Neural cell (in vitro differentiated cells): ENCODE results near the gene PPL. TPM values are rescaled to one million over a fixed set of nuclear protein-coding genes. Genes with fewer than 3 reads are reported as not detected.

Experiments
- H2AFZ ChIP-seq: fragments of 200-600, 300-800 bp; sonication (generic), shearing (Covaris generic); 2 replicates; pipeline ENCODE4 v1.6.0; 2014; ENCODE audit warnings: low read depth, mild to moderate bottlenecking, antibody characterized with exemption, low read length, moderate library complexity
- H3F3A ChIP-seq: fragments of 200-600 bp; shearing (Covaris generic); 2 replicates; pipeline ENCODE4 v1.6.1; 2016; ENCODE audit warnings: mild to moderate bottlenecking, moderate library complexity, mixed read lengths, antibody characterized with exemption, low read length; ENCODE audit not compliant: insufficient read depth, poor library complexity, severe bottlenecking
- H3K27ac ChIP-seq: fragments of 200-600, 300-800 bp; sonication (generic), shearing (Covaris generic); 2 replicates; pipeline ENCODE4 v1.5.1; 2014; ENCODE audit warnings: mild to moderate bottlenecking, low read length, moderate library complexity
- H3K27me3 ChIP-seq: fragments of 300-800, 200-600 bp; sonication (generic), shearing (Covaris generic); 2 replicates; pipeline ENCODE4 v1.6.0; 2014; ENCODE audit warnings: mild to moderate bottlenecking, low read depth, low read length, moderate library complexity; ENCODE audit not compliant: insufficient read depth
- H3K36me3 ChIP-seq: fragments of 300-800, 200-600 bp; sonication (generic), shearing (Covaris generic); 2 replicates; pipeline ENCODE4 v1.5.1; 2014; ENCODE audit warnings: mild to moderate bottlenecking, antibody characterized with exemption, low read length, moderate library complexity; ENCODE audit not compliant: insufficient read depth
- H3K4me2 ChIP-seq: fragments of 300-800, 200-600 bp; sonication (generic), shearing (Covaris generic); 2 replicates; pipeline ENCODE4 v1.6.0; 2014; ENCODE audit warnings: mild to moderate bottlenecking, low read length
- H3K4me3 ChIP-seq: fragments of 300-800, 200-600 bp; sonication (generic), shearing (Covaris generic); 2 replicates; pipeline ENCODE4 v1.5.1; 2014; ENCODE audit warnings: mild to moderate bottlenecking, low read length, moderate library complexity
- H3K79me2 ChIP-seq: fragments of 200-600 bp; shearing (Covaris generic); replicated peaks from 2 replicates; pipeline ENCODE4 v1.6.0; 2014; ENCODE audit warnings: mild to moderate bottlenecking, low read length, moderate library complexity; ENCODE audit not compliant: insufficient read depth
- H3K9ac ChIP-seq: fragments of 300-800, 200-600 bp; sonication (generic), shearing (Covaris generic); 2 replicates; pipeline ENCODE4 v1.6.1; 2016; ENCODE audit warnings: mild to moderate bottlenecking, low read length, mixed read lengths
- H3K9me2 ChIP-seq: fragments of 200-600 bp; shearing (Covaris generic); 2 replicates; pipeline ENCODE4 v1.6.1; 2016; ENCODE audit warnings: mild to moderate bottlenecking, low read length, mixed read lengths; ENCODE audit not compliant: insufficient read depth
- H3K9me3 ChIP-seq: fragments of 200-600, 300-800 bp; sonication (generic), shearing (Covaris generic); 2 replicates; pipeline ENCODE4 v1.6.1; 2016; ENCODE audit warnings: mild to moderate bottlenecking, mixed run types, low read length, moderate library complexity, mixed read lengths
- H4K20me1 ChIP-seq: fragments of 200-600 bp; shearing (Covaris generic); 2 replicates; pipeline ENCODE4 v1.6.1; 2016; ENCODE audit warnings: mild to moderate bottlenecking, mixed run types; ENCODE audit not compliant: insufficient read depth
- EP300 ChIP-seq: fragments of 450-650 bp; conservative IDR thresholded peaks from 2 replicates; pipeline ENCODE4 v1.6.1; 2014; ENCODE audit warnings: antibody characterized with exemption, mild to moderate bottlenecking, moderate library complexity; ENCODE audit not compliant: poor library complexity, severe bottlenecking
- EZH2 ChIP-seq: fragments of 200-600, 300-800 bp; shearing (Covaris generic), sonication (generic); IDR thresholded peaks from 2 replicates; pipeline ENCODE4 v1.6.1; 2014; ENCODE audit warnings: antibody characterized with exemption, low read length, borderline replicate concordance, mild to moderate bottlenecking; ENCODE audit not compliant: insufficient read depth, poor library complexity, severe bottlenecking
- MXI1 ChIP-seq: fragments of 450-650 bp; conservative IDR thresholded peaks from 2 replicates; pipeline ENCODE4 v1.6.1; 2014; ENCODE audit warnings: antibody characterized with exemption, mild to moderate bottlenecking; ENCODE audit not compliant: poor library complexity, severe bottlenecking
- POLR2AphosphoS5 ChIP-seq: IDR thresholded peaks from 2 replicates; pipeline ENCODE4 v1.6.1; 2012
- RAD21 ChIP-seq: fragments of 450-650 bp; conservative IDR thresholded peaks from 2 replicates; pipeline ENCODE4 v1.6.1; 2014; ENCODE audit warnings: antibody characterized with exemption, mild to moderate bottlenecking, moderate library complexity
- SMC3 ChIP-seq: fragments of 450-650 bp; conservative IDR thresholded peaks from 2 replicates; pipeline ENCODE4 v1.6.1; 2014; ENCODE audit warnings: antibody characterized with exemption, mild to moderate bottlenecking, moderate library complexity; ENCODE audit not compliant: poor library complexity
- TAF1 ChIP-seq: IDR thresholded peaks from 2 replicates; pipeline ENCODE4 v1.6.1; 2012; ENCODE audit warnings: low read depth
- polyA plus RNA-seq: library from polyadenylated mRNA; depleted of rRNA; stranded (reverse); fragments of >200 nt; gene quantifications from 2 replicates; pipeline ENCODE4 v1.2.3, GENCODE V29; 2014
- TF ChIP-seq, protein P1 (sequence below): IDR thresholded peaks from 2 replicates; pipeline ENCODE4 v1.6.1; 2012; ENCODE audit warnings: borderline replicate concordance
- TF ChIP-seq, protein P2 (sequence below): fragments of 450-650 bp; IDR thresholded peaks from 2 replicates; pipeline ENCODE4 v1.5.1; 2014; ENCODE audit warnings: antibody characterized with exemption, mild to moderate bottlenecking, moderate library complexity; ENCODE audit not compliant: poor library complexity, severe bottlenecking

Gene PPL
- polyA plus RNA-seq, 1 donor from 2014 or later = 0.81 TPM

DNA sequence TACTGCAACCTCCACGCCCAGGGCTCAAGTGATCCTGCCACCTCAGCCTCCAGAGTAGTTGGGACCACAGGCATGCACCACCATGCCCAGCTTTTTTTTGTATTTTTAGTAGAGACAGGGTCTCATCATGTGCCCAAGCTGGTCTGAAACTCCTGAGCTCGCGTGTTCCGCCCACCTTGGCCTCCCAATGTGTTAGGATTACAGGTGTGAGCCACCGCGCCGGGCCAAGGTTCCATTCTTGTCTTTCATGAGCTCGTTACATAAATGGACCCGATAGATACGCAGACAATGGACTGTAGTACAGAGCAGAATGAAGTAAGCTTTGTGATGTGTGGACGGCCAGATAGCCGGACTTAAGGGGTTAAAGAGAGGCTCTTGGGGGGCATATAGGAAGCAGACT is 70.4 kb downstream of the PPL start:
- Histone ChIP-seq H3K4me2 (no peak overlapping the region), H3K4me3 (no peak overlapping the region), H3F3A (no peaks in the 10 kb centered on the region), H3K9me2 (no peaks in the 10 kb centered on the region), H3K9ac (no peak overlapping the region), H3K27me3 (no peaks in the 10 kb centered on the region), H3K36me3 (peaks cover 7% of the 10 kb centered on the region), H3K27ac (no peak overlapping the region), H3K9me3 (no peaks in the 10 kb centered on the region), H3K79me2 (peaks cover 27% of the 10 kb centered on the region), H2AFZ (no peak overlapping the region), H4K20me1 (no peaks in the 10 kb centered on the region)
- TF ChIP-seq POLR2AphosphoS5 (no peak), EZH2 (no peak), MXI1 (no peak), SMC3 (no peak), TAF1 (no peak), EP300 (no peak), RAD21 (no peak)
- TF ChIP-seq, protein P1, sequence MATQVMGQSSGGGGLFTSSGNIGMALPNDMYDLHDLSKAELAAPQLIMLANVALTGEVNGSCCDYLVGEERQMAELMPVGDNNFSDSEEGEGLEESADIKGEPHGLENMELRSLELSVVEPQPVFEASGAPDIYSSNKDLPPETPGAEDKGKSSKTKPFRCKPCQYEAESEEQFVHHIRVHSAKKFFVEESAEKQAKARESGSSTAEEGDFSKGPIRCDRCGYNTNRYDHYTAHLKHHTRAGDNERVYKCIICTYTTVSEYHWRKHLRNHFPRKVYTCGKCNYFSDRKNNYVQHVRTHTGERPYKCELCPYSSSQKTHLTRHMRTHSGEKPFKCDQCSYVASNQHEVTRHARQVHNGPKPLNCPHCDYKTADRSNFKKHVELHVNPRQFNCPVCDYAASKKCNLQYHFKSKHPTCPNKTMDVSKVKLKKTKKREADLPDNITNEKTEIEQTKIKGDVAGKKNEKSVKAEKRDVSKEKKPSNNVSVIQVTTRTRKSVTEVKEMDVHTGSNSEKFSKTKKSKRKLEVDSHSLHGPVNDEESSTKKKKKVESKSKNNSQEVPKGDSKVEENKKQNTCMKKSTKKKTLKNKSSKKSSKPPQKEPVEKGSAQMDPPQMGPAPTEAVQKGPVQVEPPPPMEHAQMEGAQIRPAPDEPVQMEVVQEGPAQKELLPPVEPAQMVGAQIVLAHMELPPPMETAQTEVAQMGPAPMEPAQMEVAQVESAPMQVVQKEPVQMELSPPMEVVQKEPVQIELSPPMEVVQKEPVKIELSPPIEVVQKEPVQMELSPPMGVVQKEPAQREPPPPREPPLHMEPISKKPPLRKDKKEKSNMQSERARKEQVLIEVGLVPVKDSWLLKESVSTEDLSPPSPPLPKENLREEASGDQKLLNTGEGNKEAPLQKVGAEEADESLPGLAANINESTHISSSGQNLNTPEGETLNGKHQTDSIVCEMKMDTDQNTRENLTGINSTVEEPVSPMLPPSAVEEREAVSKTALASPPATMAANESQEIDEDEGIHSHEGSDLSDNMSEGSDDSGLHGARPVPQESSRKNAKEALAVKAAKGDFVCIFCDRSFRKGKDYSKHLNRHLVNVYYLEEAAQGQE = no peak
- TF ChIP-seq, protein P2, sequence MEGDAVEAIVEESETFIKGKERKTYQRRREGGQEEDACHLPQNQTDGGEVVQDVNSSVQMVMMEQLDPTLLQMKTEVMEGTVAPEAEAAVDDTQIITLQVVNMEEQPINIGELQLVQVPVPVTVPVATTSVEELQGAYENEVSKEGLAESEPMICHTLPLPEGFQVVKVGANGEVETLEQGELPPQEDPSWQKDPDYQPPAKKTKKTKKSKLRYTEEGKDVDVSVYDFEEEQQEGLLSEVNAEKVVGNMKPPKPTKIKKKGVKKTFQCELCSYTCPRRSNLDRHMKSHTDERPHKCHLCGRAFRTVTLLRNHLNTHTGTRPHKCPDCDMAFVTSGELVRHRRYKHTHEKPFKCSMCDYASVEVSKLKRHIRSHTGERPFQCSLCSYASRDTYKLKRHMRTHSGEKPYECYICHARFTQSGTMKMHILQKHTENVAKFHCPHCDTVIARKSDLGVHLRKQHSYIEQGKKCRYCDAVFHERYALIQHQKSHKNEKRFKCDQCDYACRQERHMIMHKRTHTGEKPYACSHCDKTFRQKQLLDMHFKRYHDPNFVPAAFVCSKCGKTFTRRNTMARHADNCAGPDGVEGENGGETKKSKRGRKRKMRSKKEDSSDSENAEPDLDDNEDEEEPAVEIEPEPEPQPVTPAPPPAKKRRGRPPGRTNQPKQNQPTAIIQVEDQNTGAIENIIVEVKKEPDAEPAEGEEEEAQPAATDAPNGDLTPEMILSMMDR = no peak

DNA sequence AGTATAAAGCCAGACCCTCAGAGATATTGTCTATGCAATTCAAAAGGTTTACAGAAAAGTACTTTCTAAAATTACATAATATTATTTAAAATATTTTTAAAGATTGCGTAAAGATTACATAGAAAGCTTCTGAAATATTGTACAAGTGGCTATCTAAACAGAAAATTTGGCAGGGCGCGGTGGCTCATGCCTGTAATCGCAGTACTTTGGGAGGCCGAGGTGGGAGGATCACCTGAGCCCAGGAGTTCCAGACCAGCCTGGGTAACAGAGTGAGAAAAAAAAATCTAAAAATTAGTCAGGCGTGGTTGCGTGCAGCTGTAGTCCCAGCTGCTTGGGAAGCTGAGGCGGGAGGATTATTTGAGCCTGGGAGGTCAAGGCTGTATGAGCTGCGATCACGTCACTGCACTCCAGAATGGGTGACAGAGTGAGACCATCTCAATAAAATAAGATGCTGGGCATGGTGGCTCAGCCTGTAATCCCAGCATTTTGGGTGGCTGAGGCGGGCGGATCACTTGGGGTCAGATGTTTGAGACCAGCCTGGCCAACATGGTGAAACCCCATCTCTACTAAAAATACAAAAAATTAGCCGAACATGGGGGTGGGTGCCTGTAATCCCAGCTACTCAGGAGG is 71.6 kb downstream of the PPL start:
- TF ChIP-seq EZH2 (no peak), TAF1 (no peak), POLR2AphosphoS5 (no peak), SMC3 (no peak), EP300 (no peak), RAD21 (no peak), MXI1 (no peak)
- TF ChIP-seq, protein P1 = no peak
- TF ChIP-seq, protein P2 = no peak
- no peaks in the 10 kb centered on the region for H3K9me3 ChIP-seq
- no peak overlapping the region for H3K4me2 ChIP-seq
- no peaks in the 10 kb centered on the region for H3K9me2 ChIP-seq
- no peak overlapping the region for H2AFZ ChIP-seq
- peaks cover 27% of the 10 kb centered on the region for H3K79me2 ChIP-seq
- H3K9ac ChIP-seq = no peak overlapping the region
- no peaks in the 10 kb centered on the region for H3K27me3 ChIP-seq
- H4K20me1 ChIP-seq = no peaks in the 10 kb centered on the region
- H3K27ac ChIP-seq = no peak overlapping the region
- H3K36me3 ChIP-seq = peaks cover 7% of the 10 kb centered on the region
- no peak overlapping the region for H3K4me3 ChIP-seq
- no peaks in the 10 kb centered on the region for H3F3A ChIP-seq
